IPS-20b (cell line): ENCODE data around the gene SPTA1.

Experiments used
- H3K27ac ChIP-seq: one replicate; pipeline ENCODE4 v1.5.1; 2013; ENCODE audit warnings: low read length
- H3K27me3 ChIP-seq: 2 replicates; pipeline ENCODE4 v1.6.1; 2013; ENCODE audit warnings: mild to moderate bottlenecking, low read length, inconsistent platforms; ENCODE audit not compliant: insufficient read depth
- H3K36me3 ChIP-seq: 2 replicates; pipeline ENCODE4 v1.6.1; 2013; ENCODE audit warnings: low read depth, mild to moderate bottlenecking, inconsistent platforms, low read length, moderate library complexity; ENCODE audit not compliant: insufficient read depth
- H3K4me1 ChIP-seq: 2 replicates; pipeline ENCODE4 v1.6.1; 2013; ENCODE audit warnings: mild to moderate bottlenecking, control low read depth, inconsistent platforms, low read length, moderate library complexity; ENCODE audit not compliant: insufficient read depth
- H3K4me3 ChIP-seq: 2 replicates; pipeline ENCODE4 v1.5.1; 2013; ENCODE audit warnings: mild to moderate bottlenecking, low read length, inconsistent platforms
- H3K9ac ChIP-seq: 2 replicates; pipeline ENCODE4 v1.6.1; 2013; ENCODE audit warnings: low read depth, mild to moderate bottlenecking, inconsistent platforms, low read length, moderate library complexity
- H3K9me3 ChIP-seq: 2 replicates; pipeline ENCODE4 v1.6.1; 2013; ENCODE audit warnings: mild to moderate bottlenecking, low read depth, low read length, inconsistent platforms; ENCODE audit not compliant: insufficient read depth

SPTA1 gene

DNA sequence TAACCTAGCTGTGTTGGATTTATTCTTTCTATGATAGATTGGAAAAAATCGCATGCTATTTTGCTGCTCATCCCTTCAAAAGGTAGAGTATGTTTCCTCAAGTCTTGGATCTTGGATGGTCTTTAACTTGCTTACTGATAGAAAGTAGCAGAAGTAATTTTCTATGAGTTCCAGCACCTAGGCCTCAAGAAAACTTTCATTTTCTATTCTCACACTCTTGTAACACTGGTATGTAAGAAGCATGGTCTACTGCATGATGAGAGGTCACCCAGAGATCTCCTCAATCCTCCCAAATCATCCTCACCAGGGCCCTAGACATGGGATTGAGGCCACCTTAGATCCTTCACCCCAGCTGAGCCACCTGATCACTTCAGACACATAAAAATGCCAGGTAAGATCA is 7.2 kb downstream of the SPTA1 start:
- Histone ChIP-seq H3K4me1 (no peaks in the 10 kb centered on the region), H3K36me3 (no peaks in the 10 kb centered on the region), H3K4me3 (no peak overlapping the region), H3K27me3 (no peaks in the 10 kb centered on the region), H3K9me3 (no peaks in the 10 kb centered on the region), H3K9ac (no peak overlapping the region), H3K27ac (no peak overlapping the region)

DNA sequence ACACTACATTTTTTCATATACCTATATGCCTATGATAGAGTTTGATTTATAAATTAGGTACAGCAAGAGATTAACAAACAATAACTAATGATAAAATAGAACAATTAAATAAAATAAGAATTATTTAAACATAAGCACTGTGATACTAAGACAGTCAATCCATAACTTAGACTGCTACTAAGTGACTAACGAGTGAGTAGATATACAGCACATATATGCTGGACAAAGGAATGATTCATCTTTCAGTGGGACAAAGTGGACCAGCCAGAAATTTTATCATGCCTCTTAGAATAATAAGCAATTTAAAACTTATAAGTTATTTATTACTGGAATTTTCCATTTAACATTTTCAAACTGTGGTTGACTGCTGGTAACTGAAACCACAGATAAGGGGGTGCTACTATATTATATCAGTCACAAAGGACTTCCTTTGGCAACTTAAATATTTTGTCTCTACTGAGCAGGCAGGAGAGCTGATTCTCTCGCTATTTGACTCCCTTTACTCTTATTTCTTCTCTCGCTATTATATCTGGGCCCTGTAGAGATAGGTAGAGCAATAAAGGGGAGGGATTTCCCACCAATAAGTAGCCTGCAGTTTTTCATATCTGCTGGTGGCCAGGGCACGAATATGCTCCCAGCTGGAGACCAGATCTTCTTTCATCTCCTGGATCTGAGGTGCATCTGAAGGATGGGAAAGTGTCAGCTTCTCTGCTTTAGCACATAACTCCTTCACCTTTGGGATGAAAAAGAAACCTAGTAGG is 10.8 kb downstream of the SPTA1 start:
- Histone ChIP-seq H3K27ac (no peak overlapping the region), H3K9ac (no peak overlapping the region), H3K36me3 (no peaks in the 10 kb centered on the region)

DNA sequence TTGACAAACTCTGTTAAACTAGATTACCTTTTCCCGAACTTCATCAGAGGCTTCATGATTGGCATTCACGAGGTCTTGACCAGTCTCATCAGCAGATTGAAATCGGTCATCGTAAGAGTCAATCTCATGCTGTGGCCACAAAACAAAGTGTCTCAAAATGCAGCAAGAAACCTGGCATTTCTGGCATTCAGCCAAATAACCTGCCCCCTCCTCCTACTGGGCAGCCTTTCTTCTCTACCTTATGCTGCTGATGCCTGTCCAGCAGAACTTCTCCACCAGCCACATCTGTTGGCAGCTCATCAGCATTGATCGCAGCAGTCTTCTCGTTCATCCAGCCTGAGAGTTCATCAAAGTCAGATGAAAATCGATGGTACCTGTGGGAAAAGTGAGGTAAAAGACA is 12.2 kb downstream of the SPTA1 start:
- H3K9me3 ChIP-seq: no peaks in the 10 kb centered on the region
- no peak overlapping the region for H3K4me3 ChIP-seq
- H3K4me1 ChIP-seq: no peaks in the 10 kb centered on the region
- no peaks in the 10 kb centered on the region for H3K27me3 ChIP-seq
- H3K9ac ChIP-seq: no peak overlapping the region
- no peak overlapping the region for H3K27ac ChIP-seq
- H3K36me3 ChIP-seq: no peaks in the 10 kb centered on the region

More for the DNA sequence above, 10.8 kb downstream of the SPTA1 start:
- Histone ChIP-seq H3K4me3 (no peak overlapping the region), H3K27me3 (no peaks in the 10 kb centered on the region), H3K9me3 (no peaks in the 10 kb centered on the region), H3K4me1 (no peaks in the 10 kb centered on the region)

DNA sequence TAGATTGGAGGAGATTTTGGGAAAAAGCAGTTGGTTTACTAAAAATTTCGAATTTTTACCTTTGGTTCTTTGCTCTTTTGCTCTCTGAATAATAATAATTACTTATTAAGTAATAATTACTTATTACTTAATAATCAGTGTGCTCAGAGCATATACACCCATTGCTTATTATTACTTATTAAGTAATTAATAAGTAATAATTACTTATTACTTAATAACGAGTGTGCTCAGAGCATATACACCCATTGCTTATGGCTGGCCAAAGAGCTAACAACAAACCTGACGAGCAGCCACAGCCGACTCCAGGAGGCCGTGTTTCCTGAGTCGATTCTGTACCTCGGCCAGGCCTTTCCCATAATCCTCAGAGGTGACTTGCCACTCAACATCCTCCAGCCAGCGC is 20.5 kb downstream of the SPTA1 start:
- Histone ChIP-seq H3K27me3 (no peaks in the 10 kb centered on the region), H3K27ac (no peak overlapping the region), H3K9me3 (no peaks in the 10 kb centered on the region), H3K4me3 (no peak overlapping the region), H3K36me3 (no peaks in the 10 kb centered on the region), H3K9ac (no peak overlapping the region), H3K4me1 (no peaks in the 10 kb centered on the region)

DNA sequence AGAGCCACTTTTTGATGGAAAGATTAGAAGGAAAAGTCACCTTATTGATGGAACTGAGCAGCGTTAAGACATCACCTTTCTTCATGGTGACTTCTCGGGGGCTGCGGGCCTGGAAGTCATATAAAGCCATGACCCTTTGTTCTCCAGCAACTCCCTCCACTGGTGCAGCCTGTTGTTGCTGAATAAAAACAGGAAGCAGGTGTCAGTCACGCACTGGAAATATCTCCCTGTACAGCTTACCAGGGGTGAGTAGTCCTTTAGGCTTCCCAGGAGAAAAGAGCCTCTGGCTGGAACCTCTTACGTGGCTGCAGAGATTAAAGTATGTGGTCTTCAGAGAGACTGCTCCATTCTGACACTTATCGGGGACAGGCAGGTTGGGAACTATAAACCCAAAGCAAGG is 31.9 kb downstream of the SPTA1 start:
- H3K9ac ChIP-seq: no peak overlapping the region
- H3K9me3 ChIP-seq: no peaks in the 10 kb centered on the region
- no peaks in the 10 kb centered on the region for H3K4me1 ChIP-seq
- H3K27ac ChIP-seq: no peak overlapping the region
- H3K27me3 ChIP-seq: no peaks in the 10 kb centered on the region
- H3K4me3 ChIP-seq: no peak overlapping the region
- no peaks in the 10 kb centered on the region for H3K36me3 ChIP-seq

DNA sequence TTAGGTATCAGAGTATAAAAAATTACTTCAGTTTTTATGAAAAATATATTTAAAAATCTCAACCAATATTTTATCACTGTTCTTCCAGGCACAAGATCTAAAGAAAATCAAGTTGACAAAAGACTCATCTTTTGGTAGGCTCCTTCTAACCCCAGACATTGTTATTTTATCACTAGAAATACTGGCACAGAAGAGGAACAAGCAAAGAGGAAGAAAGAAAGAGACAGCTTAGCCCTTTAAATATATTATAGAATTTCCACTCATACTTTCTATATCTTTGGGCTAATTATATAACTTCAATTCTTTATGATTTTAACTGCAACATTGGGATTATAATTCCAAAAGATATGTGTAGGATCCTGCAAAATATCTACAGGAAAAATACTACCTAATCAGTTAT is 32.4 kb downstream of the SPTA1 start:
- no peaks in the 10 kb centered on the region for H3K9me3 ChIP-seq
- no peak overlapping the region for H3K27ac ChIP-seq
- H3K4me1 ChIP-seq: no peaks in the 10 kb centered on the region
- no peaks in the 10 kb centered on the region for H3K36me3 ChIP-seq
- no peak overlapping the region for H3K4me3 ChIP-seq
- H3K27me3 ChIP-seq: no peaks in the 10 kb centered on the region
- H3K9ac ChIP-seq: no peak overlapping the region

DNA sequence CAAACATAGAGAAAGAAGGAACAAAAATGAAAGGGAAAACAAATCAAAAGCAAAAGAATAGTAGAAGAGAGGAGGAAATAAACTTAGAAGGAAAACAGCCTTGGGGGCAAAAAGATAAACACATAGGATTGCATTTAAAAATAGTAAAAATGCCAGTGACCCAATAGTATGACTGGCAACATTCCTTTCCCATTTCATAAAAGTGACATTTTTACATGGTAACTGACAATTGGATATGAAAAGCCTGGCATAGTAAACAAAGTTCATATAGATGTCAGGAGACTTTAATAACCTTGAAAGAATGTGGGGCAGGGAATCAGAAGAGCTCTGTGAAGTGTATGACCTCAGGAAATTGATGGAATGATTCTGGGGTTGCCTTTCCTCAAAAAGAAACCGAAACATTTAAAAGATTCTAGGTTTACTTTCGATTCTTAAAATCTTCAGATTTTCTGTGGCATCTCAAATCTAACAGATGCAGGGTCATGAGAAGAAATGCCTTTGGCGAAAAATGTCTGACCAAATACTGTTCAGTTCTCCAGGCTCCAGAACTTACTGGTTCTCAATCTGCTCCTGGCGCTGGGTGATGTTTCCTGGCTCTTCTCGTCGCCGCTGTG is 33.7 kb downstream of the SPTA1 start:
- no peaks in the 10 kb centered on the region for H3K27me3 ChIP-seq
- no peaks in the 10 kb centered on the region for H3K36me3 ChIP-seq
- H3K9ac ChIP-seq: no peak overlapping the region
- no peak overlapping the region for H3K27ac ChIP-seq
- H3K9me3 ChIP-seq: no peaks in the 10 kb centered on the region
- H3K4me1 ChIP-seq: no peaks in the 10 kb centered on the region
- no peak overlapping the region for H3K4me3 ChIP-seq

DNA sequence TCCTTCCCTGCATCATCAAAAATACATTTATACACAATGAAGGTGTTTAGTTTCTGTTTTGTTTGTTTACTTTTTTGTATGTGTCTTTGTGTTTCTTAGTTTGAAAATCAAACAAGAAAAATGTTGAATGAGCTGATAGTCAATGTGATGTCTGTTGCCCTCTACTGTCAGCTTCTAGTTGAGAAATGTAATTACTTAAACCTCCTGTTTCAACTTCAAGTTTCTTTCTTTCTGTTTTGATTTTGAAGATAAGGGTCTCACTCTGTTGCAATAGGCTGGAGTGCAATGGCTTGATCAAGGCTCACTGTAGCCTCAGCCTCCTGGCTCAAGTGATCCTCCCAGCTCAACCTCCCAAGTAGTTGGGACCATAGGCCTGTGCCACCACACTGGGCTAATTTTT is 37.5 kb downstream of the SPTA1 start:
- Histone ChIP-seq H3K27ac (no peak overlapping the region), H3K9me3 (no peaks in the 10 kb centered on the region), H3K27me3 (no peaks in the 10 kb centered on the region), H3K4me1 (no peaks in the 10 kb centered on the region), H3K9ac (no peak overlapping the region), H3K36me3 (no peaks in the 10 kb centered on the region), H3K4me3 (no peak overlapping the region)

DNA sequence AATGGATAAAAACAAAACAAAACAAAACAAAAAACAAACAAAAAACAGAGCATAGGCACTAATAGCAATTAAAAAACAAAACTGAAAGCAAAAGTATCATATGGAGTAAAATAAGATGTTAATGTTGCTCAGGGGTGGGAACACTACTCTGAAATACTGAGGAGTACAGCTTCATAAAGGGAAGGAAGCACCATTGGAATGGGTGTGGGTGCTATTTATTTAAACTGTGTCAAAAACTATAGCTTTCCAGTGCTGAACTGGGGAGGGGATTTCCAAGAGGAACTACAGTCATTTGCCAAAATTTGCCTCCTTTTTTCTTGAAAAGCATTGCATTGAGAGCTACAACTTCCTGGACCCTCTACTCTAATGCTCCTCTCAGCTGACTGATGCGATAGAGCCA is 40.0 kb downstream of the SPTA1 start:
- H3K4me1 ChIP-seq: no peaks in the 10 kb centered on the region
- no peak overlapping the region for H3K27ac ChIP-seq
- H3K27me3 ChIP-seq: no peaks in the 10 kb centered on the region
- H3K9ac ChIP-seq: no peak overlapping the region
- H3K36me3 ChIP-seq: no peaks in the 10 kb centered on the region
- no peaks in the 10 kb centered on the region for H3K9me3 ChIP-seq
- H3K4me3 ChIP-seq: no peak overlapping the region

DNA sequence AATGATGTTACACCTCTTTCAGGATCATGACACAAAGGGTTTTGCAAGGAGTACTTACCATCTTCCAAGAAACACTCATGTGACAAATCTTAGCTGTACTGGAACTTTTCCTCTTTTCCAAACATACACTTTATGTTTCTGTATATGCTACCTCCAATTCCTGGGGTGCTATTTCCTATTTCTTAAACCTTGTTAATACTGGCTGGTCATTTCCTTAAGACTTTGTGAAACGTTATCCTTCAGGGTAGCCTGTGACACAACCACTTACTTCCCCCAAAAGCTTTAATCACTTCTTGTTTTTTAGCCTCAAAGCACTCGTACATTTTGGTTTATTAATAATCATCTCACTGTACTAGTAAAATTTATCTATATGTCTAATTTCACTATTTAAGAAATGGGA is 42.1 kb downstream of the SPTA1 start:
- no peak overlapping the region for H3K4me3 ChIP-seq
- no peaks in the 10 kb centered on the region for H3K4me1 ChIP-seq
- no peak overlapping the region for H3K9ac ChIP-seq
- no peak overlapping the region for H3K27ac ChIP-seq
- H3K36me3 ChIP-seq: no peaks in the 10 kb centered on the region
- H3K9me3 ChIP-seq: no peaks in the 10 kb centered on the region
- no peaks in the 10 kb centered on the region for H3K27me3 ChIP-seq

DNA sequence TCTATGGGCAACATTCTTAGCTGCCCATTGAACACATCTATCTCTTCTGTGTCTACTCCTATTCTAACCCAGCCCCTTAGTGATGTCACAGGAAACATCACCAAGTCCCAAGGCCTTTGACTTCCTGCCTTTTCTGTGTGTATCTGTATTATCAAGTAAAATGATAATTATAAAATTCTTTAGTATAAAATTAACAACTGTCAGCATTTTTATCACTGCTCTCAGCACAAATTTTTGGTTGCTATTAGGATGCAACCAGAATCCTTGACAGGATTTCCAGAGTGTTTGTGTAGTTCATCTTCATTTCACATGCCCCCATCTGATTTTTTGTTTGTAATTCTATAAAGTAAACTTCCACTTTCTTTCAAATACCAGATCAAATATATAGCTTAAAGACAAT is 47.6 kb downstream of the SPTA1 start:
- no peaks in the 10 kb centered on the region for H3K9me3 ChIP-seq
- H3K27me3 ChIP-seq: no peaks in the 10 kb centered on the region
- H3K4me1 ChIP-seq: no peaks in the 10 kb centered on the region
- no peak overlapping the region for H3K9ac ChIP-seq
- H3K4me3 ChIP-seq: no peak overlapping the region
- H3K36me3 ChIP-seq: no peaks in the 10 kb centered on the region
- H3K27ac ChIP-seq: no peak overlapping the region

DNA sequence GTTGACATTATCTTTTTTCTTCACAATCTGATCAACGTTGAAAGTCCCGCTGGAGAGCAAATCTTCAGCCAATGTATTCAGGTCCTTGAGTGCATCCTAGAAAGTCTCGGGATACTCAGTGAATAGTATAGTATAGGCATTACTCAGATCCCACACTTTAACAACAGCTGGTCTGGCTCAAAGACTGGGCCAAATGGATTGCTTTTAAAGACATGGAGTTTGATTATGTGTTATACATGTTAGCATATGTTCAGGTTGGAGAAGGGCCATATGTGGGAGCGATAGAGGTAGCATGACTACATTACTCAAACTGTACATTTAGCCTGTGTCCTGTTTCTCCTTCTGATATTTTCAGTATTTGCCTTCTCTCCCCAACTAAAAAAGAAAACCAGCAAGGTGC is 48.4 kb downstream of the SPTA1 start:
- Histone ChIP-seq H3K27me3 (no peaks in the 10 kb centered on the region), H3K4me3 (no peak overlapping the region), H3K4me1 (no peaks in the 10 kb centered on the region), H3K9me3 (no peaks in the 10 kb centered on the region), H3K27ac (no peak overlapping the region), H3K9ac (no peak overlapping the region), H3K36me3 (no peaks in the 10 kb centered on the region)
